ENCODE measurements around the gene BMP8A.

The BMP8A gene

GRCh38 chr1:39573097-39573465, 81.6 kb downstream of the BMP8A start:
- DNase-seq = no peak

DNA sequence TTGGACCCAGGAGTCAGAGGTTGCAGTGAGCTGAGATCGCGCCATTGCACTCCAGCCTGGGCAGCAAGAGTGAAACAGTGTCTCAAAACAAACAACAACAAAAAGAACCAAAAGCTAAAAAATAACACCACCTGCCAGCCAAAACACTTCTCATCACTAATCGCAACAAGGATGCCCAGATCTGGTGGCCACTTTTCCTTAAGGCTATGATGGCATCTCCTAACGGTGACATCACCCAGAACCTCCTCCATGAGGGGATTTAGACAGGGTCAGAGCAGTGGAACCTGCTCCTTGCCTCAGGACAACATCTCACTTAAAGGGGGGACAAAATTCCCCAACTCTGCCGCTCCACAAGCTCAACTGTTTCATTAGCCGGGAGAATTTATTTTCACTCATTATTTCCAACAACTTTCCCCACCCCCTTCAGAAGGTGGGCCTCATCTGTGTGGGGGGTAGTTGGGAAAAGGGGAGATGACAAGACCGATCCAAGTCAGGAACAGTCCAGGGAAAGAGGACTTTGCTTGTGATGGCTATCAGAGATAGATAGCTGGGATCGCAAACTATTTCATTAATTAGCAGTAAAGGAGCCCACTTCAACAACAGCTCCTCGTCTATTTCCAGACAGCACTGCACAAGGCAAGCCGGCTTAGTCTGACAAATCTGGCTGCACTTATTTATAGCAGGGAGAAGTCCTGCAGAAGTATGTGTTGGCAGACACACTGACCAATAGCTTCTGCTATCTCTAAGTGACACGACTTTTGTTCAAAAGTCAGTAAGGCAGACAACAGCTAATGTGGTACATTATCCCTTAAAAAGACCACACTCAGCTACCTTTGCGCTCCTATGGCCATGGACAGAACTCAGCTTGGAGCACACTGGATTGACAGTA, 82.5 kb downstream of the BMP8A start:
- no peak for DNase-seq

GRCh38 chr1:39574646-39575045, 83.2 kb downstream of the BMP8A start:
- DNase-seq = no peak

Measured in DMS79 (cell line).